CD4-positive, alpha-beta T cell treated with Interleukin-15 for 4 hours (primary cell): Measurements from ENCODE around the gene SEC23B.
"Not testable (repeated sequence)": the region's sequence is repeated elsewhere in the genome, so short reads cannot be mapped to it uniquely, and the experiment has no call there.

Experiments used
- DNase-seq: peaks from one replicate; pipeline ENCODE4 v3.0.0-alpha.2; 2020; ENCODE audit warnings: low spot score

SEC23B gene

DNA sequence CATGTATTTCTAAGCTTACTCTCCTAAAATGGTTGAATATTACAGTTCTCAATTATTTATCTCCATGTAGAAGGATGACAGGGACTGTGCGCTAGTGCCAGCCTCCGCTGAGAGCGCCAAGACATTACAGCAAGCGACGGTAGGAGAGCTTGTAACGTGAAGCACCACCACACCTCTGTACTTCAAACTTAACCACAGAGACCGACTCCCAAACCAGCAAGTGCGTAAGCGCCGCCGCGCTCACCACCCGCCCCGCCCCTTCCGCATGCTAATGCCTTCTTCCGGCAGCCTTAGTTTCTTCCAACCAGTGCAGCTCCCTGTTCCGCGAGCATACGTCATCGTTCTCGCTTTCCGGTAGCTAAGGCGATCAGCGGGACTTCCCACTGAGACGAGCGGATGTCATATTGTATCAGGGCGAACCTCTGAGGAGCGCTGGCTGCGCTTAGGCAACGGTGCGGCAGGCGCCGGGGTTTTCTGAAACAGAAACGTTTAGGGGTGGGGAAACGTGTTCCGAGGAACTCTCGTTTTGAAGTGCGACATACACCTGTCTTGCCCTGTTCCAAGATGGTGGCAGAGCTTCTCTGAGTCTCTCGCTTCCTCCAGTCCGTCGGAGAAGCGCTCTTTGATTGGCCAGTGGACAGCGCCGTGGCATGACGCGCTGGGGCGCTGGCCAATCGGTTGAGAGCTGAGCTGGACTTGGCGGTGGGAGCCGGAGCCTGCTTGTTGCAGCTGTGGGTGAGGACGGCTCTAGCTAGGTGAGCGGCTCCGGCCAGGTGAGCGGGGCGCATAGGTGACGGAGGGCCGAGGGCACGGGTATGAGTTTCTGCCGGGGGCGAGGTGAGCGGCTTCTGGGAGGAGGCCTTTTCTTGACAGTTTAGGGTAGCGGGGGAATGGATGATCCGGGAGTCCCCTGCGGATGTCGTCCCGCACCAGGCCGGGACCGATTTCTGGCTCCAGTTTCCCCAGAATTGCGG, at the start of gene SEC23B:
TSS of gene SEC23B (plus strand) at position 723 of the 974 bp plus-strand sequence. CDS start 2,896 bp downstream, outside the sequence.
- peak; percentile 96 for DNase-seq

DNA sequence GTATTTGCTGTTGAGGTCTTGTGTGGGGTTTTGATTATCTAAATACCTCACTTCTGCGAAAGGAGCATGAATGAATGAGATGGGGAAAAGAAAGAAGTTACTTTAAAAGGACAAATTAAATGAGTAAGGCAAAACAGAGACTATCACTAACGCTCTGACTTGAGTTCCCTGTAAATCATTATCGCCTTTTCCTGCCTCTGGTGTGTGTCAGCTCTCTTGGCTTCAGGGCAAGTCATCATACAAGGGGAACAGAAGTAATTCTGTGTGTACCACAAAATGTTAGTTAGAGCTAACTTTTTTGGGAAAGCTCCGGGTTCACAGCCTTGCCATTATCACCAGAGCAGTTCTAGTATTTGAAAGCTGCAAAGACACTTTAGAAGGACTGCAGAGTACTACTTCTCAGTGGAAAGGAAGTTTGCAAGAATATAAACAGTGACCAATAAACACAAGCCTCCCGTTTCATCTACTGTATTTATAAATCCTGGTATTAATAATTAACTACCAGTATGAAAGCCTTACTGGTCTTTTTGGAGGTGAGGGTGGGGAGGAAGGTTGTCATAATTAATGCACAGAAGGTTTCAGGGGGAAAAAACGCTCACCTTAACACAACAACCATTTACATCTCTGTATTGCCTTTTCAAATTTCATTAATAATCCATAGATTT, 42.1 kb upstream of the SEC23B start:
- no peak for DNase-seq

DNA sequence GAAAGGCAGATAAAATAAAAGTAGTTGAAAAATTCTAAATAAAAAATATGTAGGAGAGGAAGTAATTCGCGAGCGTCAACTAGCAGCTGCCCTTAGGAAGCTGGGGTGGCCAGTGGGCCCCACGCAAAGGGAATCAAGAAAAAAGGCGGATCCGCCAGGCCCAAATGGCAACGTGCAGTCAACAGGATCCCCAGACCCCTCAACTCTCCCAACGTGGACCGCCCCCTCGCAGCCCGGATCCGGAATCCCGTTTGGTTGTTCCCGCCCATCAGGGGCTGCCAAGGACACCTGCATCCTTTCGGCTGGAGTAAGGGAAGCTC, 41.2 kb upstream of the SEC23B start:
- DNase-seq = no peak

DNA sequence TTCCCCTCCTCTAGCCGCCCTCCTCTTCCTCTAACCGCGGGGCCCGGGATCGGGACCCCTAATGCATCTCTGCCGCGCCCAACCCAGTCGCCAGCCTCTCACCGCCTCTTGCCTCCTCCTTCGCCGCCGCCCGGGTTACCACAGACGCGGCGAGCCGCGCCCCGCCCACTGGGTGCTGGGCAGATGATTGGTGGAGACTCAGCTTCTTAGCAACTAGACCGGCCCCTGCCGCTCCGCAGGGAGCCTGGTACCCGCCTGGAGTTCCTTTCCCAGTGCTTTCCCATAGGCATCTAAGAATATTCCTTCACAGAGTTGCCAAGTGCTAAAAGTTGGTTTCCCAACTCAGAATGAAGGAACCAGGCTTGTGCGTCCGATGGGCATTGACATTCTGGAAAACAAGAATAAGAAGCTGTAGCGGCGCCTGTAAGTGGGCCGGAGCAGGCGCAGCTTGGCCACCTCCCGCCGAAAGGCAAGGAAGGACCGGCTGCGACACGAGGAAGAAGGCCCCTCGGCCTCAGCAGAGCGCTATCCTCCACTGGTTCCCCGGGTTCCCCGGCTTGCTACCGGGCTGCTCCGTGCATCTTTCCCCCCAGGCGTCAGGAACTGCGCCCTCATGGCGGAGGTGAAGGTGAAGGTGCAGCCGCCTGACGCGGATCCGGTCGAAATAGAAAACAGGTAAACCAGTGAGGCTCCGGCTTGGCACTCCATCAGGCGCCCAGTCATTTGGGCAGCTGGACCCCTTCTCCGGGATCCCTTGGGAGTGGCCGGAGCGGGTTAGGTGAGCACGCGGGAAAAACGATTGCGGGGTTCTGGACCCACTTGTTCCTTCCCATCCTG, 40.6 kb upstream of the SEC23B start, which contains the start of the genes DZANK1 and POLR3F:
TSS of gene DZANK1 (minus strand) at position 137 of the 837 bp plus-strand sequence. CDS start 1,672 bp downstream, outside the sequence.
TSS of gene POLR3F (plus strand) at position 497 of the 837 bp plus-strand sequence. CDS start at position 614, 117 bp downstream.
- DNase-seq = peak; percentile 94

DNA sequence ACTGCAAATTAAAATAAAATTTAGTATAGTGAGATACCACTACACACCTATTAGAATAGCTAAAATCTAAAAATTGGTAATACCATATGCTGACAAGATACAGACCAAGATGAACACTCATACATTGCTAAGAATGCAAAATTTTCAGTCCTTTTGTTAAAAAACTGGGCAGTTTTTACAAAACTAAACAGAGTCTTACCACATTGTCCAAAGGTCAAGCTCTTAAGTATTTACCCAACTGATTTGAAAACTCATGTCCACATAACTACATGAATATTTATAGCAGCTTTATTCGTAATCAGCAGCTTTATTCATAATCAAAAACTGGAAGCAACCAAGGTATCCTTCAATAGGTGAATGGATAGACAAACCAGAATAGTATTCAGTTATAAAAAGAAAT, 30.5 kb upstream of the SEC23B start:
- DNase-seq = no peak

DNA sequence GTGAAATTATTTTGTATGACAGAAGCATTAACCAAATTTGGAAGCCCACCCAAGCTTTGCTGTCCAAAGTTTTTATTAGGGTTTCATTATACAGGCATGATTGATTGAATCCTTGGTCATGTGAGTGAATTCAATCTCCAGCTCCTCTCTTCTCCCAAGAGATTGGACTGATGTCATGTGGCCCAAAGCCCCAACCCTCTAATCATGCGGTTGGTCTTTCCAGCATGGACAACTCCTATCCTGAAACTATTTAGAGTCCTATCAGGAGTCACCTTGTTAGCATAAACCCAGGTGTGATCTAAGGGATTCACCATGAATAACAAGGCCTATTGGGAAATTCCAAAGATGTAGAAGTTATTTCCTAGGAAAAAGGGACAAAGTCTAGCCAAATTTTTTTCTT, 29.9 kb upstream of the SEC23B start:
- no peak for DNase-seq

DNA sequence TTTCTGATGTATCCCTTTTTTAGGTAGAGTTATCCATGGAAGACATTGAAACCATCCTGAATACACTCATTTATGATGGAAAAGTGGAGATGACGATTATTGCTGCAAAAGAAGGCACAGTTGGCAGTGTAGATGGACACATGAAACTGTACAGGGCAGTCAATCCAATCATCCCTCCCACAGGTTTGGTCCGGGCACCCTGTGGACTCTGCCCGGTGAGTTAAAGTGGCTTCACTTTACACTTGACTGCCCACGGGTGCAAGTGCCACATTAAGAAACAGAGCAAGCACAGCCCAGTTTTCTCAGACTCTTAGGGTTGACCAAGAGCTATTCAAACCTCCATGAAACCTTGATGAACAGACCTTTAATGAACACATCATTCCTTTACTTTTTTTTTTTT, 26.1 kb upstream of the SEC23B start:
- DNase-seq = no peak

DNA sequence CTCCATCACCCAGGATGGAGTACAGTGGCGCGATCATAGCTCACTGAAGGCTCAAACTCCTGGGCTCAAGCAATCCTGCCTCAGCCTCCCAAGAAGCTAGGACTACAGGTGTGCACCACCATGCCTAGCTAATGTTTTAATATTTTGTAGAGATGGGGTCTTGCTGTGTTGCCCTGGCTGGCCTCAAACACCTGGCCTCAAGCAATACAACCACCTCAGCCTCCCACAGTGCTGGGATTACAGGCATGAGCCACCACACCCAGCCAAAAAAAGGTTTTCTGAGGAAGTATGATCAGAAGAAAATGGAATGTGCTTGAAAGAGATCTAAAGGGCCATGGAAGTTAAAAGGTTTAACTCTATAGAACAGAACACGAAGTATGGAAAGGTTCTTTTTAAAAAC, 19.4 kb upstream of the SEC23B start:
- DNase-seq = no peak

DNA sequence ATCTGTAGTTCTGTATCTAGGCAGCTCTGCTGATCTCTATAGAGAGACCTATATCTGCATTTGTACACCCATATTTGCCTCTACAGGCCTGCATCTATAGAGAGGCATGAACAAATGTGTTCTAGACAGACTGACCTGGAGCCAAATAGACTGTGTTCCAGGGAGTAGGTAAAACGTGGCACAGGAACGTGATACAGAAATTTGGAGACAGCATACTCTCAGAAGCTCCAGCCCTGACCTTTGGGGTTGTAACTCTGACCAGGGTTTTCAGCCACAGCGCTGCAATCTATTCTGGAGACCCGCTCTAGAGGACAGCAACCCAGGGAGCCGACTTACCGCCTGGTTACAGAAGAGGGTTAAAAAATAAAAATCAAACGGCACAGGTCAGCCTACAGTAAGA, 11.7 kb upstream of the SEC23B start:
- no peak for DNase-seq

DNA sequence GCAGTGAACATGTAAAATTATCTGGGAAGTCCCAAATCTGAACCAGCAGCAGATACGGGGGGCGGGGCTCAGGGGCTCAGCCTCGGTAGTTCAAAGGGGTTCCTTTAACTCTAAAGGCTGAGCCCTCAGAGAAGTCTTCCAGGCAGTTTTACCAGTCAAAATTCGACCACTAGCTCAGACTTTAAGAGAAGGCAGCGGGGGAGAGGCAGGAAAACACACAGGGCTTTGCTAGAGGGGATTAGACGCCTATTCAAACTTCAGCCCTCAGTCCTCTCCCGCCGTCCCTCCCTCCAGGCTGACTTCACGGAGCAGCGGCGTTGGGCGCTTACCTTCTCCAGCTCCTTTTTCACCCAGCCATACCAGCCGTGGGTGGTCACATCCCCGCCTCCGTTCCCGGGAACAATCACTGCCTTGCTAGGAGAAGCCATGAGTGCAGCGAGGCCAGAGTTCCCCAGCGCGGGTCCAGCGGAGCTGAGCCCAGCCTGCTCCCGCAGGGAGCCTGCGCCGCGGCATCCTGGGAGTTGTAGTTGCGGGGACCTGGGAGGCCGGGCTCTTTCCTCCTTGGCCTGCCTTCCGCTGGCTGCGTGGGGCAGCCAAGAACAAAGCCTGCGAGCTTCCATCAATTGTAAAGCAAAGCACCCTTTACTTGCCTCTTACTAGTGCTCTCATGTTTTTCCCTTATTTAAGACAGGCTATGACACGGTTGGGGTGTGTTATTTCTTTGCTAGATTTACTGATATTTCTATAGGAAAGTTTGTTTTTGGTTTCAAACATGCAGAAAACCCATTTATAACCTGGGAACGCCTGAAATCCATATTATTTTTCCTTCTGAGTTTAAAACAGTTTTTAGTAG, 10.8 kb upstream of the SEC23B start, which contains the start of gene RBBP9:
TSS of gene RBBP9 (minus strand) at position 486 of the 853 bp plus-strand sequence. CDS start at position 428, 58 bp downstream.
- peak; percentile 71 for DNase-seq

DNA sequence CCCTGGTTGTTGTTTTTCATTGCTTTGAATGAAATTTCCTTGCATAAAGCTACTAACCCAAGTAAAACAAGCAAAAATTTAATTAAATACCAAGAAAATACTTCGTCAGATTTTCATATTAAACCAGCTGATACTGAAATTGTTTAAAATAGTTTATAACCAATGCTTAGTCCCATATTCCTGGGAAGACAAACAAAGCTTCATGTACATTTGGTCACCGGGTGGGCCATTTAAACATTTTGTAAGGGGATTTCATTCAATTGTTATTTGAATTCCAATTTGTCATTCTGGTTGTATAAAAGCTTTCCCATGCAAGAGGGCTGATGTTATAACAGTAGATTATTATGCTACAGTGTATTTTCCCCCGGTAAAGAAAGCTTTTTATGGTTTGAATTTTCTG, 10.1 kb upstream of the SEC23B start:
- no peak for DNase-seq

DNA sequence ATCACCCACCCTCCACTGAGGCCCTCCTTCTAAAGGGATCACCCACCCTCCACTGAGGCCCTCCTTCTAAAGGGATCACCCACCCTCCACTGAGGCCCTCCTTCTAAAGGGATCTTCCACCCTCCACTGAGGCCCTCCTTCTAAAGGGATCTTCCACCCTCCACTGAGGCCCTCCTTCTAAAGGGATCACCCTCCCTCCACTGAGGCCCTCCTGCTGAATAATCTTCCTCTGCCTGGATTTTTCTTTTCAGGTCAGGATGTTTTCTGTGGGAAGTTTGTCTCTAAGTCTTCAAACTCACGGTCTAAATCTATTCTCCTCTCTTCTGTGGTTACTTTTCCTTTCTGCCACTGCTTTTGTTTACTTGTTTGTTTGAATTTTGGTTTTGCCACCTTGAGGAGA, 6.1 kb upstream of the SEC23B start:
- DNase-seq = not testable (repeated sequence)

DNA sequence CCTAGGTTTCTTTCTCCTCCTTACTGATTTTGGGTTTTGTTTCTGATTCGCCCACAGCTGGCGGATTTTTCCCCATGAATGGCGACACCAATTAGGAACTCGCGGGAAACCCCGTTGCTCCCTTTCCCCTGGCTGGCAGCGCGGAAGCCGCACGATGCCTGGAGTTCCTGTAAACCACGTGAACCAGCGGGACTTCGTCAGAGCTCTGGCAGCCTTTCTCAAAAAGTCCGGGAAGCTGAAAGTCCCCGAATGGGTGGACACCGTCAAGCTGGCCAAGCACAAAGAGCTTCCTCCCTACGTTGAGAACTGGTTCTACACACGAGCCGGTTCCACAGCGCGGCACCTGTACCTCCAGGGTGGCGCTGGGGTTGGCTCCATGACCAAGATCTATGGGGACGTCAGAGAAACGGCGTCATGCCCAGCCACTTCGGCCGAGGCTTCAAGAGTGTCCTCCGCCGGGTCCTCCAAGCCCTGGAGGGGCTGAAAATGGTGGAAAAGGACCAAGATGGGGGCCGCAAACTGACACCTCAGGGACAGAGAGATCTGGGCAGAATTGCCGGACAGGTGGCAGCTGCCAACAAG, 3.2 kb upstream of the SEC23B start:
- DNase-seq = no peak

DNA sequence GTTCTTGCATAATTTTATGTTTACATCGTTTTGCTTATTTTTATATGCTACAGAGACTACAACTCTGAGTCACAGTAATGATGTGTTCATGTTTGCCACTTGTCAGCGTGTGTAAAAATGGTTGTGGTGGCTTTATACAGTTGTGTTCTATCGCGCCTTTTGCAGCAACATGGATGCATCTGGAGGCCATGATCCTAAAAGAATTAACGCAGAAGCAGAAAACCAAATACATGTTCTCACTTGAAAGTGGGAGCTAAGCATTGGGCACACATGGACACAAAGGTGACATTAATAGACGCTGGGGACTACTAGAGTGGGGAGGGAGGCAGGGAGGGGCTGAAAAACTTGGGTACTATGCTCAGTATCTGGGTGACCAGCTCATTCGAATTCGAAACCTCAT, 996 bp upstream of the SEC23B start:
- peak; percentile 15 for DNase-seq

DNA sequence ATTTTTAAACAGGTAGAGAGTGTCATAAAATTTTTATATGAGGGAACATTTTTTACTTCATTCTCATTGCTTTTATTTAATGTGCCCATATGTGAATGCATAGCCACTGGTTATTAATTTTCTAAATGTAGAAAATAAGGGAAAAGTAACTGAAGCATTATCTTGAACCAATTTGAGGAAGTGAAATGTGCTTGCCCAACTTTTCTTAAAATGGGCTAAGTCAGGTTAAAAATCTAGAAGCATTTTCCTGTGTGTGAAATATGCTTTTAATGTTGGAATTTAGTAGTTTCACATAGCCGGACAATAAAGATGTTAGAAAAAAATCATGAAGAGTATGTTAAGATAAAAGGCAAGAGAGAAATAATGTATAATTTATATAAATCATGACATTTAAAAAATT, 3.8 kb downstream of the SEC23B start:
- DNase-seq = no peak

DNA sequence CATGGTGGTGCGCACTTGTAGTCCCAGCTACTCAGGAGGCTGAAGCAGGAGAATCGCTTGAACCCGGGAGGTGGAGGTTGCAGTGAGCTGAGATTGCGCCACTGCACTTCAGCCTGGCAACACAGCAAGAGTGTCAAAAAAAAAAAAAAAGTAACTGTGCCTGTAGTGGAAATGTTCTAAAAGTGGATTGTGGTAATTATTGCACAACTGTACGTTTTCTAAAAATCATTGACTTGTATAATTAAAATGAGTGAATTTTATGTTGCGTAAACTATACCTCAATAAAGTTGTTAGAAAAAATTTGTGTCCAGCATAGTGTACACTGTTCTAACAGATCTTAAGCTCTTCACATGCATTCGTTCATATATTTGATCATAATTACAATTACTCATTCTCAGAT, 5.5 kb downstream of the SEC23B start:
- no peak for DNase-seq

DNA sequence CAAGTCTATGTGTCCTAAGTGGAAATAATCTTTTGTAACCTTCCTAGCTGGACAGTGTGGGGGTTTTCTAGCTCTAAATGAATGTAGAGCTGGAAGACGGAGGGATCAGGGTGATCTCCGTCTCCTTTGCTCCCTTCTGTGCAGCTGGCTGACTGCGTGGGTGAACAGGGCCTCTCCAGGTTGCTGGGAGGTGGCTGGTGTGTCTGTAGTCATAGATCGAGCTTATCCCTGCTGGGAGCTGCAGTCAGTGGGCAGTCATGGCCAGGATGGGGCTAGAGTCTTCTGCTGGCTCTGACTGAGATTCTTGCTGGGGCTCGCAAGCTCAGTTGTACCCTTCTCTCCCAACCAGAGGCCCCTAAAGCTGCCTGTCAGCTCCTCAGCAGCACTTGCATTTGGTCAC, 6.4 kb downstream of the SEC23B start:
- no peak for DNase-seq

DNA sequence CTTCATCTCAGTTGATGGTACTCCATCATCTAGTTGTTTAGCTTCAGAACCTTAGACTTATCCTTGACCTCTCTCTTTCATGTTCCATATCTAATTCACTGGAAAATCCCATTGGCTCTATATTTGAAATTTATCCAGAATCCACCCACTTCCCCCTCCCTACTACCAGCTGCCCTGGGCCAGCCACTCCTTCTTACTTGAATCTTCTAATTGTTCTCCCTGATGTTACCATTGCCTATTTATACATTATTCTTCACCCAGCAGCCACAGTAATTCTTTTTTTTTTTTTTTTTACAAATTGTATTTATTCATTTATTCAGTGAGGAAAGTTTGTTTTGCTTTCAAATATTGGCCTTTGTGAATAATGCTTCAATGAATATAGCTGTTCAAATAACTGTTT, 8.2 kb downstream of the SEC23B start:
- no peak for DNase-seq

DNA sequence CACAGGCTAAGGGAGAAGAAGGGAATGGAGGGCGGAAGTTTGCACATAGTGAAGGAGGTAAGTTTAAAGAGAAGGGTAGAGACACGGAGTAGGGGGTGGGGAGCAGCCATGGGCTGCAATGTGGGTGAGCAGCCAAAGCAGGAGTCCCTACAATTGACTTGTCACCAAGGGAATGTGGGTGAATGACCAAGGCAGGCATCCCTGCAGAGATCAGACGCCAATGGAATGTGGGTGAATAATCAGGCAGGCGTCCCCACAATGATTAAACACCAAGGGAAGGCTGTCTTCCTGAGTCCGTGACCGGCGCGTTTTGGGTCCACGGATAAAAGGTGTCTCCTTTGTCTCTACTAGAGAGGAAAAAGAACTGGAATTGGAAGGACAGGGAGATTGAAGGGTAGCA, 14.3 kb downstream of the SEC23B start:
- not testable (repeated sequence) for DNase-seq

DNA sequence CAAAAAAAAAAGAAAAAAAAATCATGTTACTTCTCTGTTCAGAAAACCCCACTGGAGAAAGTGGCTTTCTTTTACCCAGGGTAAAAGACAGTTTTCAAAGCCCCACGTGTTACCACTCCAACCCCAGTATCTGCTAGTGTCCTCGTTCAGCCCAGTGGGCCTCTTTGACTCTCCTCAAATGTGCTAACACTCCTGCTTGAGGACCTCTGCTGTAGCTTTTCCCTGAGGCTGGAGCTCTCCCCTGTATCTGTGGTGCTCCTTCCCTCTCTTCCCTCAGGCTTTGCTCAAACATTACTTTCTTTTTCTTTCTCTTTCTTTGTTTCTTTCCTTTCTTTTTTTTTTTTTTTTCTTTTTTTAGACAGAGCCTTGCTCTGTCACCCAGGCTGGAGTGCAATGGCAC, 15.3 kb downstream of the SEC23B start:
- DNase-seq = no peak

DNA sequence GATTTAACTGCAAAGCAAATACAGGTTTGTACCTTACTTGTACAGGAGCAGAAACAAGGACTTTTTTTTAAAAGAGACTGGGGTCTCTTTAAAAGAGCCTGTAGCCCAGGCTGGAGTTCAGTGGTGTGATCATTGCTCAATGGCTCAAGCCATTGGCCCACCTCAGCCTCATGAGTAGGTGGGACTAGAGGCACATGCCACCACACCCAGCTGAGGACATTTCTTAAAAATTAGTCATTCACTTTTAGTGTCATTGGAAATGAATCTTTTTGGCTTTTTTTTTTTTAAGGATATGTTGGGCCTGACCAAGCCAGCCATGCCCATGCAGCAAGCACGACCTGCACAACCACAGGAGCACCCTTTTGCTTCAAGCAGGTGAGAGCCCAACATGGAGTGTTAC, 16.9 kb downstream of the SEC23B start:
- no peak for DNase-seq
